ENCODE data around the gene KRTAP10-12. TPM values are rescaled to one million over a fixed set of nuclear protein-coding genes. Genes with fewer than 3 reads are reported as not detected.
"Not testable (repeated sequence)": the region's sequence is repeated elsewhere in the genome, so short reads cannot be mapped to it uniquely, and the experiment has no call there.

Gene KRTAP10-12
- total RNA-seq, 4 donors from 2014 or later: 2.1 TPM; not detected in 3

DNA sequence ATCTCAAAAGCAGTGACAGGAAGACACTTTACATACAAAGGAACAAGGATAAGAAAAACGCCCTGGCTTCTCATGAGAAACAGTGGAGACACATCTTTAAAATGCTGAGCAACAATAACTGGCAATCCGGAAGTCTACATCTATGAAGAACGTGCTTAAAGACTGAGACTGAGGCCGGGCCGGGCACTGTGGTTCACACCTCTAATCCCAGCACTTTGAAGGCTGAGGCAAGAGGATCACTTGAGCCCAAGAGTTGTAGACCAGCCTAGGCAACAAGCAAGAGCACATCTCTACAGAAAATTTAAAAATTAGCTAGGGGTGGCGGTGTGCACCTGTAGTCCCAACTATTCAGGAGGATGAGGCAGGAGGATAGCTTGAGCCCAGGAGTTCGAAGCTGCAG, 12.9 kb upstream of the KRTAP10-12 start:
- intact Hi-C loops (cut with DNase I; ENCODE audit: low total_unique reads): no loop called here
- peak in 1 of 2 donors; percentile 54 for DNase-seq (ENCODE audit: low spot score in 2 of 2)
- TF ChIP-seq, protein P1, sequence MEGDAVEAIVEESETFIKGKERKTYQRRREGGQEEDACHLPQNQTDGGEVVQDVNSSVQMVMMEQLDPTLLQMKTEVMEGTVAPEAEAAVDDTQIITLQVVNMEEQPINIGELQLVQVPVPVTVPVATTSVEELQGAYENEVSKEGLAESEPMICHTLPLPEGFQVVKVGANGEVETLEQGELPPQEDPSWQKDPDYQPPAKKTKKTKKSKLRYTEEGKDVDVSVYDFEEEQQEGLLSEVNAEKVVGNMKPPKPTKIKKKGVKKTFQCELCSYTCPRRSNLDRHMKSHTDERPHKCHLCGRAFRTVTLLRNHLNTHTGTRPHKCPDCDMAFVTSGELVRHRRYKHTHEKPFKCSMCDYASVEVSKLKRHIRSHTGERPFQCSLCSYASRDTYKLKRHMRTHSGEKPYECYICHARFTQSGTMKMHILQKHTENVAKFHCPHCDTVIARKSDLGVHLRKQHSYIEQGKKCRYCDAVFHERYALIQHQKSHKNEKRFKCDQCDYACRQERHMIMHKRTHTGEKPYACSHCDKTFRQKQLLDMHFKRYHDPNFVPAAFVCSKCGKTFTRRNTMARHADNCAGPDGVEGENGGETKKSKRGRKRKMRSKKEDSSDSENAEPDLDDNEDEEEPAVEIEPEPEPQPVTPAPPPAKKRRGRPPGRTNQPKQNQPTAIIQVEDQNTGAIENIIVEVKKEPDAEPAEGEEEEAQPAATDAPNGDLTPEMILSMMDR (IDR thresholded peaks at IDR 0.05): no peak
- TF ChIP-seq POLR2A (IDR thresholded peaks at IDR 0.05): no peak
- H3K4me3 ChIP-seq (ENCODE audit: low read depth, poor library complexity, severe bottlenecking): no peak overlapping the region
- WGBS, 2 donors: 75 to 79% methylated on average over 7 of the region's 7 CpGs

DNA sequence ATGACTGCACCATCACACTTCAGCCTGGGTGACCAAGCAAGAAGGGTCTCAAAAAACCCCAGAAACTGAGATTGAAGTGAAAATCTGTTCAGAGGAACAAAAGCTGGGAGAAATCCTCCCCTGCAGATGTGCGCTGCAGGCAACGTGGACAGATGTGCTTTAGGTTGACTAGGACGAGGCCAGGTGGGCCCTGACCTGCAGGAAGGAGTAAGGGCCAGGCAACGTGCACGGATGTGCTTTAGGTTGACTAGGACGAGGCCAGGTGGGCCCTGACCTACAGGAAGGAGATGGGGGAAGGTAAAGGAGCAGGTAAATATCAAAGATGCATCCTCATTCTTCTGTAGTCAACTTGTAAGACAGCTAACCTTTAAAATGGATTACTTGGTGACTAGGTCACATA, 12.5 kb upstream of the KRTAP10-12 start:
- intact Hi-C loops (cut with DNase I; ENCODE audit: low total_unique reads): no loop called here

DNA sequence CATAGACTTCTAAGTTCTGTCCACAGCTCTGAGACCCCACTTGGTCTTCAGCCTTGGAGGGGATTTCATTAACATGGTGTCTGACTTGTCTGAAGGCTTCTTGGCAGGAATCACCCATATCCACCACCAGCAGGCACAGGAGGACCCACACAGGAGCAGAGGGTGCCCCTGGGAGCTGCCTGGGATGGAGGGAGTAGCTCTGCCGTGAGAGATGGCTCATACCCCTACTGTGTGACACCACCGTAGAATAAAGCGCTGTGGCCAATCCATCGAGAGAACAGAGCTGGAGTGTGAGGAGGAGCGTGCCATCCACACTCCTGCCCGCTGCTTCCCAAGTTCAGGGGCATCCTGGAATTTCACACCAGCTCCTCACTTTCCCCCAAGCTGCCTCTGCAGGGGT, 11.9 kb upstream of the KRTAP10-12 start:
- intact Hi-C loops (cut with DNase I; ENCODE audit: low total_unique reads); H3K4me3 ChIP-seq (ENCODE audit: low read depth, poor library complexity, severe bottlenecking): not testable (repeated sequence)
- DNase-seq (ENCODE audit: low spot score in 2 of 2): peak in 1 of 2 donors; percentile 63
- 84 to 87% methylated on average over 6 of the region's 6 CpGs for WGBS, 2 donors

More for the DNA sequence above, 12.5 kb upstream of the KRTAP10-12 start:
- WGBS, 2 donors: 73 to 74% methylated on average over 6 of the region's 6 CpGs
- TF ChIP-seq, protein P1 (IDR thresholded peaks at IDR 0.05): no peak
- TF ChIP-seq POLR2A (IDR thresholded peaks at IDR 0.05): no peak
- peak in 1 of 2 donors; percentile 61 for DNase-seq (ENCODE audit: low spot score in 2 of 2)
- H3K4me3 ChIP-seq (ENCODE audit: low read depth, poor library complexity, severe bottlenecking): no peak overlapping the region

DNA sequence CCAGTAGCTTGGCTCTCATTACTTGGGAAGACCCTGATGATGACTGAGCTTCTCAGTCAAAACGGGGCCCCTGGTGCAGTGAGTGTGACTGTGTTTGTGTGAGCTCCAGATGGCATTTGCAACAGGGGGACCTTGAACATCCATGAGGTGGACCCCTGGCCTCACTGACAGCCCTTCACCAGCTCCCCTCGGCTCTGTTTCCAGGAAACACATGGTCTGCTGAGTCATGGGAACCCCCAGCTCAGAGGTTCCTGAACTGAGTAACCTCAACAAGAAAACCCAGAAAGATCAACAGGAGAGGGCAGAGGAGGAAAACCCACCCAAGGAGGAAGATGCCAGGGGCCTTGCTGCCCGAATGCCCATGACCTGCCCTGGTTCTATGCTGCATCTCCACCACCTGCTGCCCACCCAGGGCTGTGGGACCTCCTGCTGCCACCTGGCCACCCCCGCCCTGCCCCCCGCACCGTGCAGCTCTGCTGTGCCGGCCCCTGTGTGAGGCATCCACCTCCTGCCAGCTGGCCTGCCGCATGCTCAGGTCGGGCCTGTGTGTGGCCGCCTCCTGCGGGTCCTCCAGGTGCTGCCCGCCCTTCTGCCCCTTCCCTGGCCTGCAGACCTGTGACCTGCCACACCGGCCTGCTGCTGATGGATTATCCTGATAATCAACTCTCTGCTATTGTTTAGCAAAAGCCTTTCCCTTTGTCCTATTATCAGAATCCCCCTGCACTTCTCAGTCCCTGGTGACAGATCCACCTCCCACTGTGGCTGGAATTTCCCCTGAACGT, 10.8 kb upstream of the KRTAP10-12 start:
- 49 to 58% methylated on average over 10 to 12 of the region's 14 CpGs for WGBS, 2 donors
- intact Hi-C loops (cut with DNase I; ENCODE audit: low total_unique reads): no loop called here
- no peak overlapping the region for H3K4me3 ChIP-seq (ENCODE audit: low read depth, poor library complexity, severe bottlenecking)
- TF ChIP-seq POLR2A (IDR thresholded peaks at IDR 0.05): no peak
- DNase-seq (ENCODE audit: low spot score in 2 of 2): peak in 1 of 2 donors; percentile 43

DNA sequence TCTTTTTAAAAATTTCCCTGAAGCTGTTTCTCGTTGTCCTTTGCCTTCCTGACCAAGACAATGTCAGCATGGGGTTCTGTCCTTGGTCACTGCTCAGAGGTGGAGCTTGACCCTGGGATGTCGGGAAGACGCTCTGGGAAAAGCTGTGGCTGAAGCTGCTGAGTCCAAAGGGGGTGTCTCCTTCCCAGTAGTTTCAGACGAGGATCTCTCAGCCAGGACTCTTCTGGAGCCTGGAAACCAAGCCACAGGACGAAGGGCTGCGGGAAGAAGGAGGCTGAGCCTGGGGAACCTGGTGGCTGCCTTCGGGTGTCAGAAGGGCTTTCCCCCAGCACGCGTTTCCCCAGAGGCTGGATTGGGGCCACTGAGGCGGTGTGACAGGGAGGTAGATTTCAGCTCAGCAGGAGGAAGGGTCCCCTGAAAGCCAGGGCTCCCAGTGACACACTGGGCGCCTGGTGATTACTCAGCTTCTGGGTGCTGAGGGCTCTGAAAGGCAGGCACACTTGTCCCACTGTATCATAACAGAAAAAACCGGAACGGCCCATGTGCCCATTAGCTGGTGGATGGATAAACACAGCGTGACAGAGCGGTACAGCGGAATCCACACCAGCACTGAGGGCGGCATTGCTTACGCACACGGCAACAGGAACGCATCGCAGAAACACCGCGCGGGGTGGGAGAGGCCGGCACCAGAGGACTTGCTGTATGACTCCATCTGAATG, 10.0 kb upstream of the KRTAP10-12 start:
- DNase-seq (ENCODE audit: low spot score in 2 of 2): peak in 1 of 2 donors; percentile 72
- H3K4me3 ChIP-seq (ENCODE audit: low read depth, poor library complexity, severe bottlenecking): no peak overlapping the region
- intact Hi-C loops (cut with DNase I; ENCODE audit: low total_unique reads): no loop called here
- TF ChIP-seq, protein P1 (IDR thresholded peaks at IDR 0.05): no peak
- no peak for TF ChIP-seq POLR2A (IDR thresholded peaks at IDR 0.05)
- 78% methylated on average over 25 of the region's 25 CpGs for WGBS, 2 donors

DNA sequence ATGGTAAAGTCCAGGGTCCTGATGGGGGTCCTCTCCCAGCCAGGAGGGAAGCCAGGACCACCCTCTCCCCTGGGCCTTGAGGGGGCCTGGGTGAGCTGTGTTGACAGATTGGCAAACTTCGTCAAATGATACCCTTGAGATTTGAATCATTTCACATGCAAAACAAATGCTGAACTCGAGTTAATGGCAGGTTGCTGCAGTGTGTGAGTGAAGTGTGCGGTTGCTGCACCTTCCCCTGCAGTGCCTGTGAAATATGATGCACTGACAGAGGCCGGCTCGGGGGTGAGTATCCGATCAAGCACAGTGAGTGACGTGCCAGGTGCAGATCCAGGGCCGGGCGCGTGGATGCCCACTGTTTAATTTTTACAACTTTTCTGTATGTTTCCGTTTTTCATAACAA, 9.3 kb upstream of the KRTAP10-12 start:
- no peak overlapping the region for H3K4me3 ChIP-seq (ENCODE audit: low read depth, poor library complexity, severe bottlenecking)
- WGBS, 2 donors: 66 to 72% methylated on average over 11 of the region's 11 CpGs
- TF ChIP-seq, protein P1 (IDR thresholded peaks at IDR 0.05): no peak
- TF ChIP-seq POLR2A (IDR thresholded peaks at IDR 0.05): no peak
- DNase-seq (ENCODE audit: low spot score in 2 of 2): peak in 1 of 2 donors; percentile 73
- intact Hi-C loops (cut with DNase I; ENCODE audit: low total_unique reads): no loop called here

DNA sequence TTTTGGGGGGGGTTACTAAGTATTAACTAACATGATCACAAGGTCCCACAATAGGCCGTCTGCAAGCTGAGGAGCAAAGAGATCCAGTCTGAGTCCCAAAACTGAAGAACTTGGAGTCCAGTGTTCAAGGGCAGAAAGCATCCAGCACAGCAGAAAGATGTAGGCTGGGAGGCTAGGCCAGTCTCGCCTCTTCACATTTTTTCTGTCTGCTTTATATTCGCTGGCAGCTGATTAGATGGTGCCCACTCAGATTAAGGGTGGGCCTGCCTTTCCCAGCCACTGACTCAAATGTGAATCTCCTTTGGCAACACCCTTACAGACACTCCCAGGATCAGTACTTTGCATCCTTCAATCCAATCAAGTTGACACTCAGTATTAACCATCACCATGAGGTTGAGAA, 7.2 kb upstream of the KRTAP10-12 start:
- H3K4me3 ChIP-seq (ENCODE audit: low read depth, poor library complexity, severe bottlenecking); intact Hi-C loops (cut with DNase I; ENCODE audit: low total_unique reads): not testable (repeated sequence)
- 80 to 85% methylated on average over 3 of the region's 3 CpGs for WGBS, 2 donors
- DNase-seq (ENCODE audit: low spot score in 2 of 2): peak in 1 of 2 donors; percentile 14

Measured in lower leg skin (tissue), 4 donors.